Spleen (tissue), 11 donors: Measurements from ENCODE around the gene C10orf90. TPM values are rescaled to one million over a fixed set of nuclear protein-coding genes. Genes with fewer than 3 reads are reported as not detected.

Experiments
- DNase-seq: peaks from one replicate; pipeline ENCODE4 v3.0.0-alpha.2; 2020
- H3K27ac ChIP-seq, 8 donors: fragments of 200-600 bp; sonication (generic) in 7 of 8; 1 replicate in 4 of 8; 2 replicates in 4 of 8; pipeline versions ENCODE4 v1.5.0 to v1.8.0; 2016 to 2021; ENCODE audit warnings: inconsistent platforms in 4 of 8, mild to moderate bottlenecking in 4 of 8, moderate library complexity in 1 of 8
- H3K27me3 ChIP-seq, 7 donors: fragments of 200-600 bp; sonication (generic) in 6 of 7; replicated peaks in 1 of 7; 1 replicate in 4 of 7; 2 replicates in 3 of 7; pipeline versions ENCODE4 v1.5.0 to v1.8.0; 2016 to 2021; ENCODE audit warnings: inconsistent platforms in 3 of 7, mild to moderate bottlenecking in 1 of 7
- H3K36me3 ChIP-seq, 6 donors: fragments of 200-600 bp; sonication (generic) in 5 of 6; 1 replicate in 4 of 6; 2 replicates in 2 of 6; pipeline versions ENCODE4 v1.5.0 to v1.8.0; 2016 to 2021; ENCODE audit warnings: inconsistent platforms in 2 of 6
- H3K4me1 ChIP-seq, 6 donors: fragments of 200-600 bp; sonication (generic) in 5 of 6; 1 replicate in 3 of 6; 2 replicates in 3 of 6; pipeline versions ENCODE4 v1.5.0 to v1.8.0; 2016 to 2021; ENCODE audit warnings: inconsistent platforms in 3 of 6
- H3K4me3 ChIP-seq, 8 donors: fragments of 200-600 bp; sonication (generic) in 7 of 8; 1 replicate in 4 of 8; 2 replicates in 4 of 8; pipeline versions ENCODE4 v1.5.0 to v1.8.0; 2016 to 2021; ENCODE audit warnings: inconsistent platforms in 4 of 8, mild to moderate bottlenecking in 4 of 8, moderate library complexity in 2 of 8
- H3K9me3 ChIP-seq, 8 donors: fragments of 200-600 bp; sonication (generic) in 7 of 8; 1 replicate in 4 of 8; 2 replicates in 4 of 8; pipeline versions ENCODE4 v1.5.0 to v1.8.0; 2016 to 2021; ENCODE audit warnings: inconsistent platforms in 4 of 8
- POLR2A ChIP-seq, 3 donors: fragments of 450-650 bp; IDR thresholded peaks; one replicate each; pipeline ENCODE4 v1.5.1; 2017; ENCODE audit warnings: antibody characterized with exemption in 3 of 3, mild to moderate bottlenecking in 1 of 3
- POLR2AphosphoS5 ChIP-seq, 3 donors: sonication (generic); formaldehyde crosslinking; IDR thresholded peaks; one replicate each; pipeline ENCODE4 v1.5.1; 2017; ENCODE audit warnings: antibody characterized with exemption in 3 of 3
- WGBS, 5 donors: extraction: QIAGEN DNeasy Blood & Tissue Kit in 3 of 5; methylation state at CpG; one replicate each; pipeline versions ENCODE4 v1.1.5 to v1.1.7; 2013 to 2018; 5-methylcytosine and 5-hydroxymethylcytosine counted together
- intact Hi-C: fragments of 100-400 bp; cut with DNase I; formaldehyde crosslinking; loops from one replicate; pipeline ENCODE4 v1.15.0; 2023; ENCODE audit warnings: low total_unique reads
- polyA plus RNA-seq, 3 donors: library from polyadenylated mRNA; stranded (reverse); fragments of 200-250 nt; gene quantifications; one replicate each; pipeline ENCODE4 v1.2.1, GENCODE V29; 2013
- total RNA-seq, 7 donors: library from RNA; depleted of rRNA in 3 of 7; stranded (reverse); fragments of >200 nt in 3 of 7; fragmentation: NEBNext Ultra II Directional in 4 of 7; extraction: Animal tissue kit (Norgen Biotek cat#: 25700) in 4 of 7; gene quantifications; one replicate each; pipeline versions ENCODE4 v1.1.0 to v1.2.1, GENCODE V29; 2016 to 2021
- TF ChIP-seq, protein P1 (sequence below), 11 experiments: fragments of 200-600 bp in 7 of 11; fragments of 450-650 bp in 4 of 11; sonication (generic) in 4 of 11; IDR thresholded peaks in 8 of 11; conservative IDR thresholded peaks in 3 of 11; 1 replicate in 7 of 11; 2 replicates in 4 of 11; pipeline versions ENCODE4 v1.4.0 to v1.8.0; 2016 to 2021; ENCODE audit warnings: antibody characterized with exemption in 11 of 11, inconsistent platforms in 4 of 11, mild to moderate bottlenecking in 1 of 11
- donor health status: healthy with polysubstance abuse.
- donor health status: DM: no; HTN: no; CAD: no; lungs with moderate emphysema.
- donor health status: DM: no; HTN: no; CAD: no.
- donor health status: Bipolar disorder and iron deficiency.
- donor health status: healthy.
- donor health status: DM: no; HTN: no; CAD: no.
- donor health status: DM: yes; HTN: yes; CAD: no.

The C10orf90 gene
- total and polyA plus RNA-seq, 10 donors, result 0.05 to 0.06 TPM; not detected in 8

- no peaks in the 10 kb centered on the region for H3K4me1 ChIP-seq
- intact Hi-C loops, result no loop called here
- peaks cover 0 to 4% (median 0%) of the 10 kb centered on the region in 7 donors for H3K27me3 ChIP-seq
- no peak overlapping the region for H3K27ac ChIP-seq
- H3K36me3 ChIP-seq, result no peaks in the 10 kb centered on the region
- no peak overlapping the region for H3K4me3 ChIP-seq
- TF ChIP-seq POLR2A (IDR thresholded peaks at IDR 0.05) (no peak), POLR2AphosphoS5 (IDR thresholded peaks at IDR 0.05) (no peak)
- TF ChIP-seq, protein P1, sequence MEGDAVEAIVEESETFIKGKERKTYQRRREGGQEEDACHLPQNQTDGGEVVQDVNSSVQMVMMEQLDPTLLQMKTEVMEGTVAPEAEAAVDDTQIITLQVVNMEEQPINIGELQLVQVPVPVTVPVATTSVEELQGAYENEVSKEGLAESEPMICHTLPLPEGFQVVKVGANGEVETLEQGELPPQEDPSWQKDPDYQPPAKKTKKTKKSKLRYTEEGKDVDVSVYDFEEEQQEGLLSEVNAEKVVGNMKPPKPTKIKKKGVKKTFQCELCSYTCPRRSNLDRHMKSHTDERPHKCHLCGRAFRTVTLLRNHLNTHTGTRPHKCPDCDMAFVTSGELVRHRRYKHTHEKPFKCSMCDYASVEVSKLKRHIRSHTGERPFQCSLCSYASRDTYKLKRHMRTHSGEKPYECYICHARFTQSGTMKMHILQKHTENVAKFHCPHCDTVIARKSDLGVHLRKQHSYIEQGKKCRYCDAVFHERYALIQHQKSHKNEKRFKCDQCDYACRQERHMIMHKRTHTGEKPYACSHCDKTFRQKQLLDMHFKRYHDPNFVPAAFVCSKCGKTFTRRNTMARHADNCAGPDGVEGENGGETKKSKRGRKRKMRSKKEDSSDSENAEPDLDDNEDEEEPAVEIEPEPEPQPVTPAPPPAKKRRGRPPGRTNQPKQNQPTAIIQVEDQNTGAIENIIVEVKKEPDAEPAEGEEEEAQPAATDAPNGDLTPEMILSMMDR (IDR thresholded peaks at IDR 0.05 in 8 of 11, conservative IDR thresholded peaks at IDR 0.05 in 3 of 11), result no peak
- H3K9me3 ChIP-seq, result no peaks in the 10 kb centered on the region
- DNase-seq, result no peak
- 56 to 92% (median 76%) methylated on average over 3 of the region's 3 CpGs for WGBS, 5 donors
These were observed 107.1 kb downstream of the C10orf90 start for GRCh38 chr10:126563361-126563760.

DNA sequence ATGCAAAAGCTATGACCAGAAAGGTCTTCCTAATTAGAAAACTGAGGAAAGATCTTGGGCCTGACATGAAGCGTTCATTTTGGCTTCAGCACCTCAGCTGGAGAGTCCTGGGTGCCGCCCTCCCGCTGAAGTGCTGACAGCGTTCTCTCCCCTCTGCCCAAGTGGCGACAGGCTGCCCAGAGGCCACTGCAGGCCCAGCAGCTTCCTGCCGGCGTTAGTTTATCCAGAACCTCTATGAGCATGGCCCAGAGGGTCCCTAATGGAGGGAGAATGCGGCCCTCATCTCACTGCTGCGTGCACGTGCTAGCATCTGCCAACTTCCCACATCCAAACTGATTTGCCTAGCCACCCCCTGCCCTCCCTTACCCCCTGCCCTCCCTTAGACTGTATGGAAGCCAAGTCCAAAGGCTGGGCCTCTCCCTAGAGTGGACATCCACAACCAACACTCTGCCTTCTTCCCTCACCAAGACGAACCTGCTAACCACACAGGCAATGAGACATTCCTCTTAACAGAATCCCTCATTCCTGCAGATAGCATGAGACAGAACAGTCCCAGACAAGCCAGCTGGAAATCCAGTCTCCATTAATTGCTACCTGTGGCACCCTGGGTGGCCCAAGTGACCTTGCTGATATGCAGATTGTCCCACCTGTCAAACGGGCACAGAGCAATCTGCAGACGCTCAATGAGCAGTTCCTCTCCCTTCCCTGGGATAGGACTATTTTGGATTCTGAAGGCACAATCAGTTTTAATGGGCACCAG is 108.4 kb downstream of the C10orf90 start:
- no peak for DNase-seq
- H3K36me3 ChIP-seq, result no peaks in the 10 kb centered on the region
- TF ChIP-seq POLR2A (IDR thresholded peaks at IDR 0.05), result no peak
- TF ChIP-seq POLR2AphosphoS5 (IDR thresholded peaks at IDR 0.05), result no peak
- TF ChIP-seq, protein P1 (IDR thresholded peaks at IDR 0.05 in 8 of 11, conservative IDR thresholded peaks at IDR 0.05 in 3 of 11), result no peak
- no peak overlapping the region for H3K27ac ChIP-seq
- 50 to 76% (median 61%) methylated on average over 11 to 13 of the region's 13 CpGs for WGBS, 5 donors
- no peaks in the 10 kb centered on the region for H3K9me3 ChIP-seq
- H3K4me3 ChIP-seq, result no peak overlapping the region
- H3K27me3 ChIP-seq, result peaks cover 0 to 4% (median 0%) of the 10 kb centered on the region in 7 donors
- intact Hi-C loops, result no loop called here
- H3K4me1 ChIP-seq, result no peaks in the 10 kb centered on the region

DNA sequence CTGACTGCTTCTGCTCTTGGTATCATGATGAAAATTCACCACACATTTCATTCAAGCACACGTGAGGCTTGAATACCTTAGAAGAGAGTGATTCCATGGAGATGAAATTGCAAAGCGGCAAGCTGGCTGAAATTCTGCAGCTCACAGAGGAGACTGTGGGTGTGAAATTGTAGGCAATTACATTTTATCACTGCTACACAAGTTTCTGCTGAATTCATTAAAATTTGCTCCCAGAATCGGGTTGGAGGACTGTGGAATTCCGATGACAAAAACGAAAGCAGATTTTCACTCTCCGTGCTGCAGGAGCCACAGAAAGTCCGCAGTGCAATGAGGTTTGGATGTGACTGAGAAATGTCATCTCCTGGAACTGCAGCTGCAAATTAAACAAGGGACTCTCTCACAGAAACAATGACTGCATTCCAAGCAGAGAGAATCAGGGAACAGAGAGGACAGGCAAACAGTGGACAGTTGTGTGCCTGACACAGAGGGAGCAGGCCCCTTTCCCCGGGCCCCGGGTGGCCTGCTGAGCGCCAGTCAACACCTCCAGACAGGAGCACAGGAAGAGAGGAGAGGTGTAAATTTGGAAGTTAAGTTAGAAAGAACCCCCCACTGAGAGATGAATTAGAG is 109.1 kb downstream of the C10orf90 start:
- Histone ChIP-seq H3K9me3 (no peaks in the 10 kb centered on the region), H3K27me3 (peaks cover 0 to 4% (median 0%) of the 10 kb centered on the region in 7 donors), H3K4me3 (no peak overlapping the region), H3K27ac (no peak overlapping the region), H3K36me3 (no peaks in the 10 kb centered on the region), H3K4me1 (no peaks in the 10 kb centered on the region)
- no peak for DNase-seq
- intact Hi-C loops, result no loop called here
- 49 to 62% (median 54%) methylated on average over 10 of the region's 10 CpGs for WGBS, 5 donors
- TF ChIP-seq POLR2A (IDR thresholded peaks at IDR 0.05) (no peak), POLR2AphosphoS5 (IDR thresholded peaks at IDR 0.05) (no peak)
- TF ChIP-seq, protein P1 (IDR thresholded peaks at IDR 0.05 in 8 of 11, conservative IDR thresholded peaks at IDR 0.05 in 3 of 11), result no peak

- Histone ChIP-seq H3K27ac (no peak overlapping the region), H3K4me1 (no peaks in the 10 kb centered on the region), H3K9me3 (no peaks in the 10 kb centered on the region), H3K36me3 (no peaks in the 10 kb centered on the region), H3K27me3 (no peaks in the 10 kb centered on the region), H3K4me3 (no peak overlapping the region)
- intact Hi-C loops, result no loop called here
- 0 to 74% (median 44%) methylated on average over 1 of the region's 1 CpG for WGBS, 5 donors
- no peak for DNase-seq
- TF ChIP-seq POLR2AphosphoS5 (IDR thresholded peaks at IDR 0.05), result no peak
- TF ChIP-seq, protein P1 (IDR thresholded peaks at IDR 0.05 in 8 of 11, conservative IDR thresholded peaks at IDR 0.05 in 3 of 11), result no peak
- TF ChIP-seq POLR2A (IDR thresholded peaks at IDR 0.05), result no peak
These were observed 111.6 kb downstream of the C10orf90 start for GRCh38 chr10:126558881-126559280.
